HL-60 (cell line): ENCODE data around the gene SPEM1.

Experiments
- GABPA ChIP-seq: IDR thresholded peaks from 2 replicates; pipeline ENCODE4 v1.6.1; 2012; ENCODE audit warnings: low read depth
- POLR2AphosphoS5 ChIP-seq: IDR thresholded peaks from 2 replicates; pipeline ENCODE4 v1.6.1; 2012; ENCODE audit warnings: low read depth
- SPI1 ChIP-seq: IDR thresholded peaks from 2 replicates; pipeline ENCODE4 v1.6.1; 2012; ENCODE audit warnings: low read depth, mild to moderate bottlenecking, borderline replicate concordance
- TF ChIP-seq, protein P1 (sequence below): IDR thresholded peaks from one replicate; pipeline ENCODE4 v1.5.1; 2011; ENCODE audit warnings: low read length, control low read depth, inconsistent platforms; ENCODE audit not compliant: insufficient read depth
- TF ChIP-seq, protein P2 (sequence below): IDR thresholded peaks from 2 replicates; pipeline ENCODE4 v1.6.1; 2012; ENCODE audit warnings: low read depth; ENCODE audit not compliant: insufficient replicate concordance

DNA sequence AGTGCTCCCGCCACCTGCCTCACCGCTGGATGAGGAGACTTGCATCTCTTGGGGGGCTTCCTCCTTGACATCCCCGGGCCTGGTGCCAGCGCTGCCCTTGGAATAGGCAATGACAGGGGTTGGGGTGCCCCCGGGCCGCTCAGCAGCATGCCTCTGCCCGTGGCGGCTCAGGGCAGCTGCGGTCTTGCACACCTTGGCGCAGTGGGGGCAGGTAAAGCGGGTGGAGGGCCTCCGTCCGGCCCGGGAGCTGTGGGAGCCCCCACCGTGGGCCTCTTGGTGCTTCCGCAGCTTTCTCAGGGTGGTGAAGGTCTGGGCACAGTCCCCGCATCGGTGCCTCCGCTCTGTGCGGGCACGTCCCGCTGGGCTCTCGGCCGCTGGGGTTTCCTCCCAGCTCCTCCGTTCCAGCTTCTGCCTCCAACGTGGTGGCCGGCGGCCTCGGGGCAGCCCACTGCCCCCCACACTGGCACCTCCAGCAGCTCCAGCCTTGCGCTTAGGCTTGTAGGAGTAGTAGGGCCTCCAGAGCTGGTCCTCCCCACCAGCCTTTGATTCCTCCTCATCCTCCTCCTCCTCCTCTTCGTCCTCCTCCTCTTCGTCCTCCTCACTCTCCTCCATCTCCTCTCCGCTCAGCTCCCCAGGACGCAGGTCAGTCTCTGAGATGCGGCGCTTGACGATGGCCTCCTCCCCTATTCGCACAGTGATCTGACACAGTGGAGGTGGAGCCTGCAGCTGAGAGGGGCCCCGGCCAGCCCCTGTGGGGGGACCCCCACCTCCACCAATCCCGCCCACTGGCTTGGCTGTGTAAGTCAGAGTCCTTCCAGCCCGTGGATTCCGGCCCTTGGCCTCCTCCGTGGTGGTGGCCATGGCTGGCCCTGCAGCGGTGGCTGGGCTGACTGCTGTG is 42.6 kb downstream of the SPEM1 start:
- TF ChIP-seq, protein P1, sequence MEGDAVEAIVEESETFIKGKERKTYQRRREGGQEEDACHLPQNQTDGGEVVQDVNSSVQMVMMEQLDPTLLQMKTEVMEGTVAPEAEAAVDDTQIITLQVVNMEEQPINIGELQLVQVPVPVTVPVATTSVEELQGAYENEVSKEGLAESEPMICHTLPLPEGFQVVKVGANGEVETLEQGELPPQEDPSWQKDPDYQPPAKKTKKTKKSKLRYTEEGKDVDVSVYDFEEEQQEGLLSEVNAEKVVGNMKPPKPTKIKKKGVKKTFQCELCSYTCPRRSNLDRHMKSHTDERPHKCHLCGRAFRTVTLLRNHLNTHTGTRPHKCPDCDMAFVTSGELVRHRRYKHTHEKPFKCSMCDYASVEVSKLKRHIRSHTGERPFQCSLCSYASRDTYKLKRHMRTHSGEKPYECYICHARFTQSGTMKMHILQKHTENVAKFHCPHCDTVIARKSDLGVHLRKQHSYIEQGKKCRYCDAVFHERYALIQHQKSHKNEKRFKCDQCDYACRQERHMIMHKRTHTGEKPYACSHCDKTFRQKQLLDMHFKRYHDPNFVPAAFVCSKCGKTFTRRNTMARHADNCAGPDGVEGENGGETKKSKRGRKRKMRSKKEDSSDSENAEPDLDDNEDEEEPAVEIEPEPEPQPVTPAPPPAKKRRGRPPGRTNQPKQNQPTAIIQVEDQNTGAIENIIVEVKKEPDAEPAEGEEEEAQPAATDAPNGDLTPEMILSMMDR: no peak
- TF ChIP-seq GABPA (no peak), POLR2AphosphoS5 (no peak), SPI1 (no peak)
- TF ChIP-seq, protein P2, sequence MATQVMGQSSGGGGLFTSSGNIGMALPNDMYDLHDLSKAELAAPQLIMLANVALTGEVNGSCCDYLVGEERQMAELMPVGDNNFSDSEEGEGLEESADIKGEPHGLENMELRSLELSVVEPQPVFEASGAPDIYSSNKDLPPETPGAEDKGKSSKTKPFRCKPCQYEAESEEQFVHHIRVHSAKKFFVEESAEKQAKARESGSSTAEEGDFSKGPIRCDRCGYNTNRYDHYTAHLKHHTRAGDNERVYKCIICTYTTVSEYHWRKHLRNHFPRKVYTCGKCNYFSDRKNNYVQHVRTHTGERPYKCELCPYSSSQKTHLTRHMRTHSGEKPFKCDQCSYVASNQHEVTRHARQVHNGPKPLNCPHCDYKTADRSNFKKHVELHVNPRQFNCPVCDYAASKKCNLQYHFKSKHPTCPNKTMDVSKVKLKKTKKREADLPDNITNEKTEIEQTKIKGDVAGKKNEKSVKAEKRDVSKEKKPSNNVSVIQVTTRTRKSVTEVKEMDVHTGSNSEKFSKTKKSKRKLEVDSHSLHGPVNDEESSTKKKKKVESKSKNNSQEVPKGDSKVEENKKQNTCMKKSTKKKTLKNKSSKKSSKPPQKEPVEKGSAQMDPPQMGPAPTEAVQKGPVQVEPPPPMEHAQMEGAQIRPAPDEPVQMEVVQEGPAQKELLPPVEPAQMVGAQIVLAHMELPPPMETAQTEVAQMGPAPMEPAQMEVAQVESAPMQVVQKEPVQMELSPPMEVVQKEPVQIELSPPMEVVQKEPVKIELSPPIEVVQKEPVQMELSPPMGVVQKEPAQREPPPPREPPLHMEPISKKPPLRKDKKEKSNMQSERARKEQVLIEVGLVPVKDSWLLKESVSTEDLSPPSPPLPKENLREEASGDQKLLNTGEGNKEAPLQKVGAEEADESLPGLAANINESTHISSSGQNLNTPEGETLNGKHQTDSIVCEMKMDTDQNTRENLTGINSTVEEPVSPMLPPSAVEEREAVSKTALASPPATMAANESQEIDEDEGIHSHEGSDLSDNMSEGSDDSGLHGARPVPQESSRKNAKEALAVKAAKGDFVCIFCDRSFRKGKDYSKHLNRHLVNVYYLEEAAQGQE: no peak
